Glomerular endothelial cell (primary cell): Measurements from ENCODE around the gene DNAH12. TPM values are rescaled to one million over a fixed set of nuclear protein-coding genes. Genes with fewer than 3 reads are reported as not detected.
"Not testable (repeated sequence)": the region's sequence is repeated elsewhere in the genome, so short reads cannot be mapped to it uniquely, and the experiment has no call there.

Experiments used
- DNase-seq: peaks from one replicate; pipeline ENCODE4 v3.0.0-alpha.2; 2011; ENCODE audit warnings: low read depth, low spot score; ENCODE audit errors: extremely low read depth
- total RNA-seq: library from RNA; depleted of rRNA; stranded (reverse); fragments of >200 nt; gene quantifications from 2 replicates; pipeline ENCODE4 v1.2.3, GENCODE V29; 2015

The DNAH12 gene
- total RNA-seq, 1 donor from 2014 or later: 0.12 TPM

- no peak for DNase-seq
These were observed 1.6 kb upstream of the DNAH12 start for GRCh38 chr3:57545636-57546268.

DNA sequence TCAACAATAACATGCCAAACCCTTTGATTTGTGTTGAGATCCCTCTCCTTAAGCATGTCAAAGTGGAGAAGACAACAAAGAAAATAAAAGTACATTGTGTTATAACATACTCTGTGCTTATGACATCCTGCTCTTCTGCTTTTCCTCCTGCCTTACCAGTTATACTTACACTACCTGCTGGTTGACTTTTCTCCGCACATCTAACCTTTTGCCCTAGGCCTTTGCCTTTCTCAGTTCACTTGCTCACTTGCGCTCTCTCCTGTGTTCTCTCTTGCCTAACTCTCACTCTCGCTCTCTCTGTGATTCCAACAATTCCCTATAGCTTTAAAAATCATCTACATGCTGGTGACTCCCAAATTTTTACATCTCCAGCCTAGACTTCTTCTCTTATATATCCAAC is 5.7 kb downstream of the DNAH12 start:
- DNase-seq: no peak

GRCh38 chr3:57530071-57530608 is 14.0 kb downstream of the DNAH12 start:
- DNase-seq: no peak

DNA sequence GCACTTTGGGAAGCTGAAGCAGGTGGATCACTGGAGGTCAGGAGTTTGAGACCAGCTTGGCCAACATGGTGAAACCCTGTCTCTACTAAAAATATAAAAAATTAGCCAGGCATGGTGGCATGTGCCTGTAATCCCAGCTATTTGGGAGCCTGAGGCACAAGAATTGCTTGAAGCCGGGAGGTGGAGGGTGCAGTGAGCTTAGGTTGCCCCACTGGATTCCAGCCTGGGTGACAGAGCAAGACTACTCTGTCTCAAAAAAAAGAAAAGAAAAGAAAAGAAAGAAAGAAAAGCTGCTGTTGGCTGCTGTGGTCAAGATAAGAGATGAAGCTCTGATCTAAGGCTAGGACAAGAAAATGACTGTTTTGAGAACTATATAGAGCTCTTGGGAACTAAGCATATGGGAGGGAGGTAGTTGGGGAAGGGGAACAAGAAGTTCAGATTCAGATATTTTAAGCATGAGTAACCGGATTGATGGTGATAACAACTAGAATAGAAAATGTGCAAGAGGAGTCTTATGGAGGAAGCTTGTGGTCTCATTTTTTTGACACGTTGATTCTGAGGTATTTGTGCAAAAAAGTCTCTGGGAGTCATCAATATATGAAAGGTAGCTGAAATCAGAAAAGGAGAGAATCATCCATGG is 25.7 kb downstream of the DNAH12 start:
- no peak for DNase-seq

DNA sequence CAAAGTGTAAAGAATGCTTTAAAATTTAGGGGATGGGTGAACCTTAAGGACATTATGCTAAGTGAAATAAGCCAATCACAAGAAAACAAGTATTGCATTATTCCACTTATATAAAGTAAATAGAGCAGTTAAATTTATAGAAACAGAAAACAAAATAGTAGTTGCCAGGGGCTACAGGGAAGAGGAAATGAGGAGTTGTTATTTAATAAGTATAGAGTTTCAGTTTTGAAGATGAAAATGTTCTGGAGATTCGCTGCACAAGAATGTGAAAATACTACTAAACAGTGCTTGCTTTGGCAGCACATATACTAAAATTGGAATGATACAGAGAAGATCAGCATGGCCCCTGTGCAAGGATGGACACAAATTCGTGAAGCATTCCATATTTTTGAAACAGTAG is 32.0 kb downstream of the DNAH12 start:
- no peak for DNase-seq

DNA sequence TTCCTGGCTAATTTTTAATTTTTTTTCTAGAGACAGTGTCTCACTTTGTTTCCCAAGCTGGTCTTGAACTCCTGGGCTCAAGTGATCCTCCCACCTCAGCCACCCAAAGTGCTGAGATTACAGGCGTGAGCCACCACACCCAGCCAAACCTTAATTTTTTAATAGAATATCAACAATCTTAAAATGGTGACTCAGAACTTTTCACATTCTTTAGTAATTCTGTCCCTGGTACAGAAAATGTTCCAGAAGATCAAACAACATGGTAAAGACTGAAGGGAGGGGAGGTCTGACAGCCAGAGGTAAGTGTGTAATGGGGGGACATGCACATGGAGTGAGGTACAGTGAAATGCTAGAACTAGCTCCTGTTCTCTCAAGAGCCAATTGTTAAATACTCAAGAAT is 38.2 kb downstream of the DNAH12 start:
- DNase-seq: no peak

DNA sequence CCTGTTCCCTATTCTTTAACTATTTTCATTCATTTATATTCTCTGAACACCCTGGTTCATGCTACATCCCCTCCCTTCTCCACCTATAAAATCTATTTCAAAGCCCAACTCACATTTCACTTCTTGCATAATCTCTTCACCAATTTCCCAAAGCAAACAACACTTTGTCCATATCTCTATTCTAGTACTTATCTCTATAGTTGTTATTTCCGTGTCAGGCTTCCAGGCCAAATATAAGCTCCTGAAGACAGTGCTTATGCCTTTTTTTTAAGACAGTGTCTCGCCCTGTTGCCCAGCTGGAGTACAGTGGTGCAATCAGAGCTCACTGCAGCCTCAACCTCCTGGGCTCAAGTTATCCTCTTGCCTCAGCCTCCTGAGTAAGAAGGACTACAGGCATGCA is 43.6 kb downstream of the DNAH12 start:
- no peak for DNase-seq

GRCh38 chr3:57497904-57498303 is 46.2 kb downstream of the DNAH12 start:
- DNase-seq: no peak

DNA sequence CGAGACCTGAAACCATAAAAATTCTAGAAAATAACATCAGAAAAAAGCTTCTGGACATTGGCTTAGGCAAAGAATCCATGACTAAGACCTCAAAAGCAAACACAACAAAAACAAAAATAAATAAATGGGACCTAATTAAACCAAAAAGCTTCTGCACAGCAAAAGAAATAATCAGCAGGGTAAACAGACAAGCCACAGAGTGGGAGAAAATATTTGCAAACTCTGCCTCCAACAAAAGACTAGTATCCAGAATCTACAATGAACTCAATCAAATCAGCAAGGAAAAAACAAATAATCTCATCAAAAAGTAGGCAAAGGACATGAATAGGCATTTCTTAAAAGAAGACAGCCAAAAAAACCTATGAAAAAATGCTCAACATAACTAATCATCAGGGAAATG is 59.6 kb downstream of the DNAH12 start:
- DNase-seq: no peak

DNA sequence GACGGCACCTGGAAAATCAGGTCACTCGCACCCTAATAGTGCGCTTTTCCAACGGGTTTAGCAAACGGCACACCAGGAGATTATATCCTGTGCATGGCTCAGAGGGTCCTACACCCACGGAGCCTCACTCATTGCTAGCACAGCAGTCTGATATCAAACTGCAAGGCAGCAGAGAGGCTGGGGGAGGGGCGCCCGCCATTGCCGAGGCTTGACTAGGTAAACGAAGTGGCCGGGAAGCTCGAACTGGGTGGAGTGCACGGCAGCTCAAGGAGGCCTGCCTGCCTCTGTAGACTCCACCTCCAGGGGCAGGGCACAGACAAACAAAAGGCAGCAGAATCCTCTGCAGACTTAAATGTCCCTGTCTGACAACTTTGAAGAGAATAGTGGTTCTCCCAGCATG is 67.0 kb downstream of the DNAH12 start:
- not testable (repeated sequence) for DNase-seq

DNA sequence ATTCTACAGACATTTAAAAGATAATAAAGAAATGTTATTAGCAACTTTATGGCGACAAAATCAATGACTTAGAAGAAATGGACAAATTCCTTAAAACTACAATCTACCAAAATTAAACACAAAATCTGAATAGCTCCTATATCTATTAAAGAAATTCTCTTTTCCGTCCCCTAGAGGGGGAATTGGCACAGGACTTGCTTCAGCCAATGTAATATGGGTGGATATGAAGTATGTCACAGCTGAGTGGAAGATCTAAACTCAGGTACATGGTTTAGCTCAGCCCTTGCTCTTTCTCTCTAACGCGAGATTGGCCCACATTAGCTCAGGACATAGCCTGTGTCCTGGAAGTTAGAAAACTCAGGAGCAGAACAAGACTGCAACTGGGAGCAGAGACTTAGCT is 79.3 kb downstream of the DNAH12 start:
- no peak for DNase-seq

DNA sequence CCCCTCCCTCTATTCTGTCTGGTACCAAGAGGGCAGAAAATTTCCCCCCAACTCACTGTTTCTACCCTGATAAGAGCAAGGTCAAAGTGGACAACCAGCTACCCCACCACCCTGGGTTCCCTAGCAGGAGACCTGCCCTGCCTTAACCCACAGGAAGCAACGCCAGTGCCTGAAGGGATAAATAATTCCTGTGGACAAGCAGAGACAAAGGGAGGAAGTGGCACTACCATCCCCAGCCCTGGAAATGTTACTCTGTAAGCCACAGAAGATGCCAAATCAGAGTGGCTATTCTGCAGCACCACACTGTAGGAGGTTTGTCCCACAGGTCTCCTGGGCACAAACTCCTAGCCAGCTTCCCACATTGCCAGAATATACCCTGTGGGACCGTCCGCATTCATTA is 80.1 kb downstream of the DNAH12 start:
- no peak for DNase-seq

DNA sequence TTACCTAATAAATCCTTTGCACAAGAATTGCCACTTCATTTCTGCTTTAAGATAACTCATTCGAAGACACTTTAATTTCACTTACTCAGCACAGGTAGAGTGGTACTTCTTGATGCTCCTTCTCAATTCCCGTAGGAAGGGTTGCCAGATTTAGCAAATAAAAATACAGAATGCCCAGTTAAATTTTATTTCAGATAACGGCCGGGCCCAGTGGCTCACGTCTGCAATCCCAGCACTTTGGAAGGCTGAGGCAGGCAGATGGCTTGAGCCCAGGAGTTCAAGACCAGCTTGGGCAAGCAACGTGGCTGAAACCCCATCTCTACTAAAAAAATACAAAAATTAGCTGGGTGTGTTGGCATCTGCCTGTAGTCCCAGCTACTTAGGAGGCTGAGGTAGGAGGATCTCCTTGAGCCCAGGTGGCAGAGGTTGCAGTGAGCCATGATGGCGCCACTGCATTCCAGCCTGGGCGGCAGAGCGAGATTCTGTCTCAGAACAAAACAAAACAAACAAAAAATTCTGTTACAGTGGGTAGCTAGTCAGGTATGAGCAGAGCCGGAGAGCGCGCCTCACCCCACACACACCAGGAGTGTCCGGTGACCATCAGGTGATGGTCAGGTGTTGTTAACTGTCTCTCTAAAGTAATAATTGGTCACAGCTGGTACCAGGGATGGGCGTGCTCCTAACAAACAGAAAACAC is 92.8 kb downstream of the DNAH12 start:
- DNase-seq: no peak

DNA sequence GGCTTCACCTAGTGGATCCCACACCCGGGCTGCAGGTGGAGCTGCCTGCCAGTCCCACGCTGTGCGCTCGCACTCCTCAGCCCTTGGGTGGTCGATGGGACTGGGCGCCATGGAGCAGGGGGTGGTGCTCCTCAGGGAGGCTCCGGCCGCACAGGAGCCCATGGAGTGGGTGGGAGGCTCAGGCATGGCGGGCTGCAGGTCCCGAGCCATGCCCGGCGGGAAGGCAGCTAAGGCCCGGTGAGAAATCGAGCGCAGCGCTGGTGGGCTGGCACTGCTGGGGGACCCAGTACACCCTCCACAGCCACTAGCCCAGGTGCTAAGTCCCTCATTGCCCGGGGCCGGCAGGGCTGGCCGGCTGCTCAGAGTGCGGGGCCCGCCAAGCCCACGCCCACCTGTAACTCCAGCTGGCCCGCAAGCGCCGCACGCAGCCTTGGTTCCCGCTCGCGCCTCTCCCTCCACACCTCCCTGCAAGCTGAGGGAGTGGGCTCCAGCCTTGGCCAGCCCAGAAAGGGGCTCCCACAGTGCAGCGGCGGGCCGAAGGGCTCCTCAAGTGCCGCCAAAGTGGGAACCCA is 94.8 kb downstream of the DNAH12 start:
- not testable (repeated sequence) for DNase-seq

DNA sequence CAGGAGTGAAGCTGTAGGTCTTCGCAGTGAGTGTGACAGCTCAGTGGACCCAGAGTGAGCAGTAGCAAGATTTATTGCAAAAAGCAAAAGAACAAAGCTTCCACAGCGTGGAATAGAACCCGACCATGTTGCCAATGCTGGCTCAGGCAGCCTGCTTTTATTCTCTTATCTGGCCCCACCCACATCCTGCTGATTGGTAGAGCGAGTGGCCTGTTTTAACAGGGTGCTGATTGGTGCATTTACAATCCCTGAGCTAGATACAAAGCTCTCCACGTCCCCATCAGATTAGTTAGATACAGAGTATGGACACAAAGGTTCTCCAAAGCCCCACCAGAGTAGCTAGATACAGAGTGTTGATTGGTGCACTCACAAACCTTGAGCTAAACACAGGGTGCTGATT is 95.7 kb downstream of the DNAH12 start:
- not testable (repeated sequence) for DNase-seq

DNA sequence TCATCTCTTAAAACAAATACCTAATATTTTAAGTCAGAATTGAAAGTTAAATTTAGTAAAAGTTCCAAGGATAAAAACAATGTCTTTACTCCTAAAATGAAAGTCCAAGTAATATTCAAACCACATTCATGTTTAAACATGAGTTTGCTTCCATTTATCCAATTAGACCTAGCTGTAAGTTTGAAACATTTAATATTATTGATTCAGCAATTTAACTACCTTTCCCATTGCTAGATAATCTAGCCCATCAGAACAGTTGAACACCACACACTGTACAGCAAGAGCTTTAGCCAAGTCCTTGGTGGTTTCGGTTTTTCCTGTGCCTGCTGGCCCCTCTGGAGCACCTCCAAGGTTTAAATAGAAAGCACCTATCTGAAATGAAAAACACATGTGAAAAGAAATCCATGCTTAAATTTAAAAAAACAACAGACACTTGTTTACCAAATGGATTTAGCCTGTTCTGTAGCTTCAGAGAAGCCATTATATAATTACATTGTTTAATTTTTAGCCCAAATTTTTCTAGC is 97.8 kb downstream of the DNAH12 start:
- DNase-seq: no peak

DNA sequence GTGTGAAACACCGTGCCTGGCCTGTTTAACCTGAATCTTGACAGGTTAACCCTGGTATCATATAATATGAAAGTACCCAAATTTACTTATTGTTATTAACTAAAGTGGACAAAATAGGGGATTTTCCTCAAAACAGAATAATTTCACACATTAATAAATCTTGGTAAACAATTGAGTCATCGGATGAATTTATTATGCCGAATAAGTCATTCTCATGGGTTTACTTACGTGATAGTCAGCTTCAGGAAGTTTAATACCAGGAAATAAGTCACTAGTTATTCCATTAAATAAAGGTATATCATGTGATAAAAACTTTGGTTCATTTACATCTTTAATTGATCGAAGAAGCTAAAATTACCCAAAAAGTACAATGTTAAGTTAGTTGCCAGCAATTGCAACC is 99.7 kb downstream of the DNAH12 start:
- no peak for DNase-seq

DNA sequence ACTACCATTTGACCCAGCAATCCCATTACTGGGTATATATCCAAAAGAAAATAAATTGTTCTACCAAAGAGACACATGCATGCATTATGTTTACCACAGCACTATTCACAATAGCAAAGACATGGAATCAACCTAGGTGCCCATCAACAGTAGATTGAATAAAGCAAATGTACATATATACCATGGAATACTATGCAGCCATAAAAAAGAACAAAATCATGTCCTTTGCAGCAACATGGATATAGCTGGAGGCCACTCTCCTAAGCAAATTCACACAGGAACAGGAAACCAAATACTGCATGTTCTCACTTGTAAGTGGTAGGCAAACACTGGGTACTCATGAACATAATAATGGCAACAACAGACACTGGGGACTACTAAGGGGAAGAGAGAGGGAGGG is 104.0 kb downstream of the DNAH12 start:
- not testable (repeated sequence) for DNase-seq

GRCh38 chr3:57438460-57438859 is 105.7 kb downstream of the DNAH12 start:
- DNase-seq: not testable (repeated sequence)

DNA sequence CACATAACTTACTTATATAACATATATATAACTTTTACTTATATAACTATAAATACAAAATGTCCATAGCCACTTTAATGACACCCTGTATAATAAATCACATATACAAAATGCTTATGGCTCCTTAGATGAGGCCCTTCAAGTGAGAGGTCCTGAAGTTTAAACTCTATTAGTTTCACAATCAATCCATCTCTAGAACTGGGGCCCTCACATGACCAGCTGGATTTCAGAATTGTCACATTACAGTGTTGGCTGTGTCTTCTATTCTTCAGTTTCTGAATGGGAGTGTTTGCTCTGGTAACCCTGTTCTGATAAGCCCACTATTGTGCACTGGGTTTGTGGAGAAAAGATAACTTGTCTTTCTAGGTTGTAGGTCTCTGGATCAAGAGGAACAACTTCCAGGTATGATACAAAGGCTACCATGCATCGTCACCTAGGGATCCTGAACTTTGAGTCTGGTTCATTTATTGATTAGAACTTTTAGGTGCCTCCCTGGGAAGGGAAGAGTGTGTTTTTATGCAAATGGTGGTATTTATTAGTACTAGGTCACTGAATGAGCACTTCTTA is 107.9 kb downstream of the DNAH12 start:
- DNase-seq: no peak

DNA sequence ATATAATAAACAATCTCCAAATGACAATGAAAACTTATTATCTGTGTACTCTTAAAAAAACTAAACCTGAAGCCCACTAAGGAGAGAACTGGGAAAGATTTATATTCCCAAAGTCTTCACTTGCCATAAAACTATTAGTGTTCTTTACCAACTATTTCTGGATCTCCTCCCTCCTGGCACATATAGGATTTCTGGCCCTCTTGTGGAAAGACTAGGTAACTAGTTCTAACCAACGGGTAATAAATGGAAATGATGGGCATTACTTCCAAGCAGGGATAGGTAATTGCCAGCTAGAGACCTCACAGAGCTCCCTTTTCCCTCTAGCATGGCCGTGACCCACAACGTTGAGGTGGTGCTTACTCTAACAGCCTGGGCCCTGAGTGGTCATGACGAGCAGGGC is 110.1 kb downstream of the DNAH12 start:
- DNase-seq: no peak
